Endometrial microvascular endothelial cells (primary cell): ENCODE measurements around the gene IL12RB2. TPM values are rescaled to one million over a fixed set of nuclear protein-coding genes. Genes with fewer than 3 reads are reported as not detected.

ENCODE experiments used
- in situ Hi-C: cut with HindIII; loops from 2 replicates; pipeline ENCODE4 v1.10.0; 2017; ENCODE audit warnings: low sequenced_read_pairs, low pct_unique_long_range_greater_than_20kb; ENCODE audit errors: inconsistent ontology term
- total RNA-seq: library from RNA; depleted of rRNA; stranded (reverse); fragments of >200 nt; gene quantifications from one replicate; pipeline ENCODE4 v1.2.3, GENCODE V29; 2015; ENCODE audit errors: inconsistent ontology term

Gene IL12RB2
- total RNA-seq, 1 donor from 2014 or later = not detected

- in situ Hi-C loops = no loop called here
Measured at GRCh38 chr1:67418839-67419586, 111.3 kb downstream of the IL12RB2 start.

- in situ Hi-C loops = no loop called here
Measured at GRCh38 chr1:67420835-67421492, 113.3 kb downstream of the IL12RB2 start.

DNA sequence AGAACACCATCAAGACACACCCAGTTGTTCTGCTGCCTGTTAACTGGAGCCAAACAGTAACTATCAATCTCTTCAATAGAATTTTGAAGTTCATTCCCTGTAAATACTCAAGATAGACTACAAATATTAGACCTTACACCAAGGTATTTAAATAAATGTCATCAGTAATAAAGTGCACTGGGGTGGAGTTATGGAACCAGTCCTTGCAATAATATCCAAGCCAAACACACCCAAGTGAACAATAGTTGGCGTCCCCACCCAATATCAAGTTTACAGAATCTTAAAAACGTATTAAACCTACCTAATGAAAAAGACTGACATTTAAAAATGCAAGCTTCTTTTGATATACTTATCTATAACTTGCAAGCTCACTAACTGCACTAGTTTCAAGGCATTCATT lies 119.8 kb downstream of the IL12RB2 start:
- in situ Hi-C loops = no loop called here

DNA sequence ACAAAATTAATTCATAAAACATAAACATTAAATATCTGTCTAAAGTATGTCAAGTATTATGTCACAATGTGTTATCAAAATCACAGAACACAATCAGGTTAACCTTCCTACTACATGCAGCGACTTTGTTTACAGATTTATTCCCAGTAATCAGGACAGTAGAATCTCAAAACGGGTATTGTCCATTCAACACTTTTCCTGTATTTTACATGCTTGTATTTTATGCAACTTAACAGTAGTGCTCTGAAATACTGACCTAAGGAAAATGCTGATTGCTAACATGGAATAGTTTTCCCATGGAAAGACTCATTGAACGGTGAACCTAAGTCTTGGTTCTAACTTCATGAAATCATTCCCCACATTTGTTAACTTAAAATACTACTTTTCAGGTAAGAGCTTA lies 120.3 kb downstream of the IL12RB2 start:
- in situ Hi-C loops = no loop called here

DNA sequence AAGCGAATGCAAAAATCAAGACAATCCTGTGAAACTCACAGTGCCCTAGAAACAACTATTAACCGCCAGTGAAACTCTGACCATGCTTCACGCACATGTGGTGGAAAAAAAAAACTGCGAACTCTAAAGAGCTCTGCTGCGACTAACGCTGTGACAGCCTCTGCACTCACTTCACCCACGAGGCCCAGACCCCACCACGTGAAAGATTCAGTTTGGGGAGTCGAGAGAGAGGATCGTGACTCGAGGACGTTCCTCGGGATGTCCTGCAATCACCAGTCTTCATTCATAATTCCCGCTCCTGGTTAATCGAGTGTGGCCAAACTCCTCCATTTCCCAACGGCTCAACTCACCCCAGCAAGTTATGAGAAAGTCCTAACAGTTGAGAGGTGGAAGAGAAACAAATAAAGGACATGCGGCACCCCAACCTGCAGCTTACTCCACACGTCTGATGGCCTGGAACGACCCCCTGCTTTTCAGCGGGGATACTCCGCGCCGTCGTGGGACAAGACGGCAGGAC lies 121.4 kb downstream of the IL12RB2 start:
- in situ Hi-C loops = no loop called here

DNA sequence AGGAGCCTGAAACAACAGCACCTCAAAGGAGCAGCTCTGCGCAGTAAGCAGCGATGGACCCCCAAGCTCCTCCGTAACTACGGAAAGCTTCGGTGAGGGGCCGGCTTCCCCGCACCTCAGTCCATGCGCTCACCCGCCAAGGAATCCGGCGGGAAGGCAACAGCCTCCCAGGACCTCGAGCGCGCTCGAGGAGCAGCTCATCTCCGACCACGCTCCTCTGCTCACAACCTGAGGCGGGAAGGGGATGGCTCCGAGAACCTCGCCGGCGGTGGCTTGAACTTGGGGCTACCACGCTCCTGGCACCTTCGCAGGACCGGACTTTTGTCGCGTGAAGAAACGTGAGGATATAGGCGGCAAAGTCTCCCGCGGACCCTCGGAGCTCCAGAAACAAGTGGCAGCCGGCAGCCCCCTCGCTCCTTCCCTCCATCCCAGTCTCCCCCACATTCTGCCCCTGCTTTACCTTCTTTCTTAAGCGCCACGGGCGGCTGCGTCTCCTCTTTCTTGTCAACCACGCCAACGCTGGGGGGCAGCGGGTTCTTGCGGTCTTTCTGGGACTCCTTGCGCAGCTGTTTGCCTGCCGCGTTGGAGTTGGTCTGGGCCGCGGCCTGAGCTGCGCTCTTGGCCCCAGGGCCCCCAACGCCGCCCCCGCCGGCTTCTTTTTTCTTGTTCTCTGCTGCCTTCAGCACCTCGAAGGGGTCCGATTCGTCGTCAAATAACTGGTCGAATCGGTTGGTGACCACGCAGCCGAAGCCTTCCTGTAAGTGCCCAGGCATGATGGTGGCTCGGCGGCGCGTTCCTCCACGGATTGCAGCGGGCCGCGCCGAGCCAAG lies 122.1 kb downstream of the IL12RB2 start:
- in situ Hi-C loops = no loop called here

DNA sequence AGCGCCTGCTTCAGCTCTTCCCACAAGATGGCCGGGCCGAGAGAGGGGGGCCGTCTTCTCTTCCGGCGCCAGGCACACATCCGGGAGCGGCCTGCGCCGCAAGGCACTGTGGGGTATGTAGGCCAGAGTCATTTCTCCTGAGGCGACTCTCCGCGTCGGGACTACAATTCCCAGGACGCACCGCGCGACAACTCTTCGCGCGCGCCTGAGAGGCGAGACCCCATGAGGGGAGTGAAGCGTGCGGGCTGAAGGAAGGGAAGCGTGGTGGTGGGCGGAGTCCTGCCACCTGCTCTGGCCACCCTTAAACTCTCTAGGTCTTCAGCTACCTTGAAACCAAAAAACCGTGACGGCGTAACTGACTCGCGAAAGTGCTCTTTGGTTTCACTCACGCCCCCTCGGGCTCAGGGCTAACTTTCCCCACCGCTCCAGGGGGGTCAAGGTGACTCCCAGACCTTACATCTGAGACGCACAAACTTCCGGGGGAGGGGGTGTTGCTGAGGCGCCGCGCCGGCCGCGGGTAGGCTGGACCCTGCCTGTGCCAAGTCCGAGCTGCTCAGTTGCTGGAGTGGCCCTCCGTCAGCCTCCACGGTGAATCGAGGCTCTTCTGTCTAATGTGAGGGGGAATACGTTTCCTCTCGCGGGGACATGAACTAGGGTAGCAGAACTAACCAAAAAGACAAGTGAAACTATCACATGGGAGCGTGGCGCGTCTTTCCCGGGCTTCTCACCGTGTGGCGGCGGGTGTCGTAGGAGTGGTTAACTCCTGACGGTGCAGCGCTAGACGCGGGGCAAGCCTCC lies 122.9 kb downstream of the IL12RB2 start, which contains the start of gene SERBP1:
Gene SERBP1 (minus strand): TSS at position 45 of the 798 bp plus-strand sequence. CDS start 102 bp downstream, outside the sequence.
- in situ Hi-C loops = no loop called here

DNA sequence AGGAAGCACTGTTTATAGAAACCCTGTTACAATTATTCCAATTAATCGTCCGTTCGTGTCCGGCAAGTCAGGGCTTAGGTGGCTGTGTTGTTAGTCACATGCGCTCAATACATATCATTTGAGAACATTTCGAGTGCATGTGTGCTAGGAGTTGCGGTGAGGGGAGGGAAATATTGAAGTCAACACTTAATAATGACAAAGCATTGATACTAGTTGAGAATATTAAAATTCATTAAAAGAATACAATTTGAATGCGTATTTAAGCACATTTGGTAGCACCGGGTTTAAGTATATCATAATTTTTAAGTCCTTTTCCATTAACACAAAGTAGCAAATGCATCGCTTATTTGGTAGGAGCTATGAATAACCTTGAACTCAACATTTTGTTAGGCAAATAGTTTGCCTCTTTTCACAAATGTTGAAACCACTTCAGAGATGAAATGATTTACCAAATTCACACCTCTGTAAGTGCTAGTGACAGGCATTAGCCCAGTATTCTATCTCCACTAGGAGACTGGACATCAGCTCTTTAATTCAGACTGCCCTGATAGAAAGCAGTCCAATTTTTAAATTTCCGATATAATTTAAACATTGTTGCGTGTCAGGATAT lies 123.6 kb downstream of the IL12RB2 start:
- in situ Hi-C loops = no loop called here

DNA sequence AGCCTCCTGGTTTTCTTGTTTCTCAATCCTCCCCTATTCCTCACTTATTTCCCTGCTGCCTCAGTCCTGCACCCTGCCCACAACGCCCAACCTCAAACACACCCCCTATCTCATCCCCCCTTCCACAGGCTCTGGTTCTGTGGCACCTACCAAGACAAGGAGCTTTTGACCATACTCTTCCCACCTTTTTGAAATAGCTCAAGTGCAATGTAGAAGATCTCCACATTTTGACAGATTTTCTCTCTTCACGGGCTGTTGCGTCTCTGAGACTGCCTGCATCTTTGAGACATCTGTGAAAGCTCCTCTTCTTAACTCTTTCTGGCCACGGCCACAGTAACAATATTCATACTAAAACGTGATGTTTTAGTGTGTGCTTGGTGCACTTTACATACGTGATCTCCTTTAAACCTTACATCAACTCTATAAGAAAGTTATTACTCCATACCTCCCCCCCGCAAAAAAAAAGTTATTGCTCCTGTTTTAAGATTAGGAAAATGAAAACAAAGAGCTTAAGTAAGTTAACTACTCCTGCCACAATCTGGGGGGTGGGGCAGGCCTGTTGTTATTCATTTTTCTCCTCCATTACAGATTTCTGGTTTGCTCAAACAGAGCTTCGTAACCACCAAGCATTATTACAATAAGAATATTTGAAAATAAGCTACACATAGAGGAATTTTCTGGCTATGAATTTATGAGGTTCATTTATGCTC lies 124.4 kb downstream of the IL12RB2 start:
- in situ Hi-C loops = no loop called here

GRCh38 chr1:67432745-67433144 lies 125.1 kb downstream of the IL12RB2 start:
- in situ Hi-C loops = no loop called here

DNA sequence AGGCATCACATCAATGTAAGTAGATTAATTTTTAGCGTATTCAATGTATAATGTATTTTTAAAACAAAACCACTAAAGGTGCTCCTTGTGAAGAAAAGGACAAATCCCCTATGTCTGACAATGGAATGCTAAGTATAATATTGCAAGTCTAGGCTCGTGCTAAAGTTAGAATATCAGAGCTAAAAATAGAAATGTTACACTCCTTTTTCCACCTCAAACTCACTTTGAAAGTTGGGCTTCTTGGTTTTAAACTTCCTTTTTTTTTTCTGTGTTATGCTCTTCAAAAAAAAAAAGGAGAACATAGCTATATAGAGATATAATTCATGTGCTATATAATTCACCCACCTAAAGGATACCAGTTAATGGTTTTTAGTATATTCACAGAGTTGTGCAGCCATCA lies 126.2 kb downstream of the IL12RB2 start:
- in situ Hi-C loops = no loop called here

DNA sequence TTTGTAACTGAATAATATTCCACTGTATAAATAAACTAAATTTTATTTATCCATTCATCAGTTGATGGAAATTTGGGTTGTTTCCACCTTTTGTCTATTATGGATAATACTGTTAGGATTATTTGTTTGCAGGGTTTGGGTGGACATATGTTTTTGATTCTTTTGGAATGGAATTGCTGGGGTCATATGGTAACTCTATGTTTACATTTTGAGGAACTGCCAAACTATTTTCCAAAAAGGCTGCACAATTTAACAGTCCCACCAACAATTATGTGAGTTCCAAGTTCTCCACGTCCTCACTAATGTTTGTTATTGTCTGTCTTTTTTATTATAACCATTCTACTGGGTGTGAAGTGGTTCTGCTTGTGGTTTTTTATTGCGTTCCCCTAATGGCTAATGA lies 126.8 kb downstream of the IL12RB2 start:
- in situ Hi-C loops = no loop called here

- in situ Hi-C loops = no loop called here
Measured at GRCh38 chr1:67436511-67437055, 128.9 kb downstream of the IL12RB2 start.

DNA sequence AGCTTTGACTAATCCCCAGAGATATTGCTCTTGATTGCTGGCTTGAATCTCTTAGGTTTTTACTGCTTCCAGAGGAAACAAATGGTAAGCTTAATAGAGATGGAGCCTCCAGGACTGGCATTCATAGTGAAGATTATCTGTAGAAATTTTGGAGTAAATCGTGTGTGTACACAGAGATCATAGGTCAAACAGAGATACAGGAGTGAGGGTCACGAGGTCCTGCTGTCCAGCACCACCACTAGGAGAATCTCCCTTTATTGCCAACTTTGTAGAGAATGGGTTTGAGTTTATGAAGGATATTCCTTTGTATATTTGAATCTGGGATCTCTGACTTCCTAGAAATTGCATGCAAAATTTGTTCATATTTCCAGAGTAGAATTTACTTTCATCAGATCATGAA lies 130.3 kb downstream of the IL12RB2 start:
- in situ Hi-C loops = no loop called here

DNA sequence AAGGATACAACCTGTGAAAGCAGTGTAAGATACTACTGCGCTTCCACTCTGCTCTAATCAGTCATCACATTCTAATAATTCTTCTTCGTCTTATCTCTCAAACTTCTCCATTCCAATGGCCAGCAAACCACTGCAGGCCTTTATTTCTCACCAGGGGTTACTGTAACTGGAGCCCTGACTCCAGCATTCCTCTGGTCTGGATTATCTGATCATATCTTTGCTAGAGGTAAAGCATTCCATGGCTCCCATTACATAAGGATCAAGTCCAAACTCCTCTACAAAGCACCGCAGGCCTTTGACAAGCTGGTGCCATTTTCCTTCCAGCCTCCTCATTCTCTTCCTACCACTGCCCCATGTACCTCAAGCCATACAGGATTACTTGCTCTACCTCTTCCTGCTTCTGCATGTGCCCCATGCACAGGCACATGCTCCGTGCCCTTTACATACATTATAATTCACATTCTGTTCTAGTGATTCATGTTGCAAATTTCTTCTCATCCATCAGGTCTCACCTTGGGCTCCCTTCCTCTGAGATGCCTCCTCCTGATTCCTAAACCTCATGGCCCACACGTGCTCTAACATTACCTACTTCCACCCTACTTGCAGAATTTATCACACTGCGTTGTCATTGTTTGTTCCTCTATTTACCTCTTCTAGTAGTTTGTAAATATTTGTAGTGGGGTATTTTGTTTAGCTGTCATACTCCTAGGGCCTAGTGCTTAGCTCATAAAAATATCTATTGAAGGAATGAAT lies 131.8 kb downstream of the IL12RB2 start:
- in situ Hi-C loops = no loop called here

DNA sequence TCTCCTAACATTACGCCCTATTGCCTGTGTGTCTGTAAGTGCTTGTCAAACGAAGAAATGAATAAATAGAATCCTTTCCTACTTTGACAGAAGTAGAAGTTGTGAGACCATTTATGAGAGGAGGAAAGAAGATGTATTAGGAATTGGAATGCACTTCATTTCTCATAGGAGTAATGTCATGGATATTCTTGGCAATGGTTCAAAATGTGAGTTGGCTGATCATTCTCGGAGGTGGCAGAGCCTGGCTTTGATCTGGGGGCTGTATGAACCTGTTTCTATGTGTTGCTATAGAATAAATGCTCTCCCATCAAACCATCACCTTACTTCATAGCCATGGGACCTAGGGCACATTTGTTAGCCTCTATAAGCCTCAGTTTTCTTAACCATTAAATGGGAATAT lies 132.7 kb downstream of the IL12RB2 start:
- in situ Hi-C loops = no loop called here

DNA sequence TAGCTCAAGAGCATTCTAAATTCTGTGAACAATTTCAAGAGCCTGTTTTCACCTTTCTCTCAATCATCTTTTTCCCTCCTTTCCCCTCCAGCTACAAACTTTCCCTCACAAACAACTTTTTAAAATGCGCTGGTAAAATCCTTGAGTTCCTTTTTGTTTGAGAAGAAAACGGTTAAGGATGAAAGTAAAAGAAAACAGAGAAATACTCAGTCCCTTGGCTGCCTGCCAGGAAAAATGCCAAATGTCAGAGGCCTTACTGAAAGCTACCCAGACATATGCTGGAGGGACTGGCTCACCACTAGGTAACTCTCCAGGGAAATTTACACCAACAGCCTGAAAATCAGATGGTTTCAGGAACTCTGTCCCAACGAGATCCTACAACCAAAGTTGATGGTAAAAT lies 133.5 kb downstream of the IL12RB2 start:
- in situ Hi-C loops = no loop called here
